HG03432 (cell line): ENCODE results near the gene HPSE2.
"Not testable (repeated sequence)": the region's sequence is repeated elsewhere in the genome, so short reads cannot be mapped to it uniquely, and the experiment has no call there.

Source experiments
- ATAC-seq: cut with Tn5 transposase; IDR thresholded peaks from one replicate; pipeline ENCODE4 v1.9.1; 2021; ENCODE audit warnings: mild to moderate bottlenecking, moderate library complexity; ENCODE audit not compliant: unreplicated experiment

Gene HPSE2

GRCh38 chr10:99170116-99170675 lies 65.5 kb downstream of the HPSE2 start:
- ATAC-seq: no peak

GRCh38 chr10:99161165-99161564 lies 74.5 kb downstream of the HPSE2 start:
- ATAC-seq: no peak

GRCh38 chr10:99143651-99144050 lies 92.0 kb downstream of the HPSE2 start:
- no peak for ATAC-seq

- no peak for ATAC-seq
Measured at GRCh38 chr10:99143011-99143410, 92.6 kb downstream of the HPSE2 start.

- ATAC-seq: not testable (repeated sequence)
Measured at GRCh38 chr10:99132897-99133296, 102.8 kb downstream of the HPSE2 start.

- ATAC-seq: no peak
Measured at GRCh38 chr10:99125879-99126278, 109.8 kb downstream of the HPSE2 start.

- ATAC-seq: no peak
Measured at GRCh38 chr10:99124376-99124775, 111.3 kb downstream of the HPSE2 start.

DNA sequence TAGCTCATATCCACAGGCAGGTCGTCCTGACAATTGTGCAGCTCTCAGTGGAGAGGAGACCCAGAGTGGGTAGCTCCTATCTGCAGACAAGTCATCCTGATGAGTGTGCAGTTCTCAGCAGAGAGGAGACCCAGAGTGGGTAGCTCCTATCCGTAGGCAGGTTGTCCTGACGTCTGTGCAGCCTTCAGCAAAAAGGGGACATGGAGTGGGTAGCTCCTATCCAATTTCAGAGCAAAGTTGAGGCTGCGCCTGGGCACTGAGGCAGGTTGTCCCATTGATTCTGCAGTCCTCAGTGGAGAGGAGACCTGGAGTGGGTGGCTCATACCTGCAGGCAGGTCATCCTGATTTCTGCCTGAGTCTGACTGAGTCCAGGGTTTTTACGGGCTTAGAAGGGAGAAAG lies 111.8 kb downstream of the HPSE2 start:
- no peak for ATAC-seq

- ATAC-seq: no peak
Measured at GRCh38 chr10:99123336-99123735, 112.3 kb downstream of the HPSE2 start.

GRCh38 chr10:99119258-99119748 lies 116.3 kb downstream of the HPSE2 start:
- ATAC-seq: no peak

DNA sequence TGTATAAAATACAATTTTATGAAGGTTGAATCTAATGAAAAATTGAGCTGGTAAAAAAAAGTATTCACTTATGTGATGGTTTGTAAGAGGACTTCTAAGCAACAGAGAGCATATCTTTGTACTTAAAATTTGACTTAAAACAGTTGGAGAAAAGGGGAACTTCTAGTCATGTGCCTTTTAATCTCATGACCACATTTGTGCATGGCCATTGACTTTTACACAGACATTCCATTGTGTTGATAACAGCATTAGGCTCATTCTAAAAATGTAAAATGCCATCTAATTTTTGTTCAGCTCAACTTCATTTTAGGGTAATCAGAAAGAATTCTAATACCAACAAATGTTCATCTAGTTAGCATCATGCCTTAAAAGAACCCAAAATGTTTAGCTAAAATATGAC lies 119.9 kb downstream of the HPSE2 start:
- ATAC-seq: no peak

DNA sequence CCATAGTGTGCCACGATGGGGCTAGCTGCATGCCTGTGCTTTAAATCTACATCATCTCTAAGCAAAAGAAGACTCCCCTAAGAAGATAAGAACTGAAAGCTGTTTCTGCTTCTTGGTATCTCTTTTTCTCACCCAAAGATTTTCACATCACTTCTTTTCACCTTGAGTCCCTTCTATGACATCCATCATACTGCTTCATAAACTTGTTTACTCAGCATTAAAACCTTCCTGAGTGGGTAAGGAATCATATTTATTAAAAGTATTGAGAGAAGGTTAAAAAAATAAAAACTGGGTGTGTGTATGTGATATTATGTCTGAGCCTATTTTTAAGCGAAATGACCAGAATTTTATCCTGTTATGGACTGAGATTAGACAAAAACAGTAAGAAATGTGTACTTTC lies 150.3 kb downstream of the HPSE2 start:
- ATAC-seq: no peak

GRCh38 chr10:99084161-99084560 lies 151.5 kb downstream of the HPSE2 start:
- no peak for ATAC-seq

DNA sequence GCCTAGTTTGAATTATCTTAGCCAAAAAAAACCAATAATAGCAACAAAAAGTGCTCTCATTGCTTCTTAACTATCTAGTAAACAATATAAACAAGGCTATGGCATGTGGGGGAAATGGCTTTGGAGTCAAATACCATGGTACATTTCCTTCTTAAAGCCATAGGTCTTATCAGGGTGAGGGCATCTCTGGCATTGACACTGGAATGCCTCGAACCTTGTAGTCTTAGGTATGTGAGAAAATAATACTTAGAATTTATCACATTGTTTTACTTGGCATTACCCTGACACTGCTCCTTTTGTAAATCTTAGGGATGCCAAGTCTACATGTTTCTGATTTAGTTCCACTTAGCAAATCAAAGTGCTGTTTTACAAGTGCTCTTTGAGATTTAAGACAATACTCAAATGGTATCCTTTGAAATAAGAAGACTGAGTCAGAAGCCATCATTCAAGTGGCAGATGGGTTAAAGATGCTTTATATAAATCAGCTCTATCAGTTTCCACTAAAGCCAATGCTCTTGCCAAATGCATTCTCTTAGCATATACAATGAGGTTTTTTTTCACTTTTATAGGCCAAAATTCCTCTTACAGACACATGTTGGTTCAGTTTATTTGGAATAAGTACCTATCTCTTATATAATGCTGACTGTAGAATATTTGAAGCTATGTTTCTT lies 155.2 kb downstream of the HPSE2 start:
- no peak for ATAC-seq

GRCh38 chr10:99062591-99062990 lies 173.1 kb downstream of the HPSE2 start:
- no peak for ATAC-seq

GRCh38 chr10:99058762-99059161 lies 176.9 kb downstream of the HPSE2 start:
- ATAC-seq: no peak

DNA sequence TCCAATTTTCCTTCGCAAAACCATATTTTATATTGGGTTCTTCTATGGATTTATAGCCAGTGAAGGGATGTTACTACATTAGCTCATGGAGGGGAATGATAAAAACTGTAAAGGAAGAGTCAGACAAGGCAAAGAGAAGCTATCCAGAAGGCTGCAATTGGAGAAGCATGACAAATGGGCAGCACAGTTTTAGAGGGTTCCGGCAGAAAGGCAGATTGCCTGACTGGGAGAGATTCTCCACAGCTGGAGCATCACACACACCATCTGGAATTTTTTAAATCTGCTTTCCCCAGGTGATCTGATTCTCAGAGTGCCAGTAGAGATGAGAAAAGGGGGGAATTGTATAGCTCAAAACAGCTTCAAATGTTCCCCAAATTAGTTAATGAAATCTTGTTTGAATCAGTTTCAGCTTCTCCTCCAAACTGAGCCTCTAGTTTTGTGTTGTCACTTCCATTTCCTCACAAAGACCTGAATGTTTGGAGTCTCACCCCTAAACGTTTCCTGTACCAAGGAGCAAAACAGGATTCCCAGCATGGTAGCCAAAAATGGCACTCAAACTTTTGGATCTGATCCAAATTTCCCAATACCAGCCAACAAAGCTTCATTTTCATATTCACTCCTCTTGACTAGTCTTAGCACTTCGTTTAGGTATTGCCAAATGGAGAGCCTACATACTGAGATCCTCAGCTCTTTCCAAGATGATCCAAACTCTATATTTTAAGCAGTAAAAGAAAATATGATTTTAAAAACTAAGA lies 177.5 kb downstream of the HPSE2 start:
- no peak for ATAC-seq

DNA sequence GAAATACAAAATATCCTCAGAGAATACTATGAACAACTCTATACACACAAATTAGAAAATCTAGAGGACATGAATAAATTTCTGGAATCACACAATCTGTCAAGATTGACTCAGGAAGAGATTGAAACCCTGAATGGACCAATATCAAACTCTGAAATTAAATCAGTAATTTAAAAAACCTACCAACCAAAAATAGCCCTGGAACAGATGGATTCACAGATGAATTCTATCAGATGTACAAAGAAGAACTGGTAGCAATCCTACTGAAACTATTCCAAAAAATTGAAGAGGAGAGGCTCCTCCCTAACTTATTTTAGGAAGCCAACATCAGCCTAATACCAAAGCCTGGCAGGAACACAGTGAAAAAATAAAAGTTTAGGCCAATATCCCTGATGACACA lies 190.0 kb downstream of the HPSE2 start:
- ATAC-seq: no peak

DNA sequence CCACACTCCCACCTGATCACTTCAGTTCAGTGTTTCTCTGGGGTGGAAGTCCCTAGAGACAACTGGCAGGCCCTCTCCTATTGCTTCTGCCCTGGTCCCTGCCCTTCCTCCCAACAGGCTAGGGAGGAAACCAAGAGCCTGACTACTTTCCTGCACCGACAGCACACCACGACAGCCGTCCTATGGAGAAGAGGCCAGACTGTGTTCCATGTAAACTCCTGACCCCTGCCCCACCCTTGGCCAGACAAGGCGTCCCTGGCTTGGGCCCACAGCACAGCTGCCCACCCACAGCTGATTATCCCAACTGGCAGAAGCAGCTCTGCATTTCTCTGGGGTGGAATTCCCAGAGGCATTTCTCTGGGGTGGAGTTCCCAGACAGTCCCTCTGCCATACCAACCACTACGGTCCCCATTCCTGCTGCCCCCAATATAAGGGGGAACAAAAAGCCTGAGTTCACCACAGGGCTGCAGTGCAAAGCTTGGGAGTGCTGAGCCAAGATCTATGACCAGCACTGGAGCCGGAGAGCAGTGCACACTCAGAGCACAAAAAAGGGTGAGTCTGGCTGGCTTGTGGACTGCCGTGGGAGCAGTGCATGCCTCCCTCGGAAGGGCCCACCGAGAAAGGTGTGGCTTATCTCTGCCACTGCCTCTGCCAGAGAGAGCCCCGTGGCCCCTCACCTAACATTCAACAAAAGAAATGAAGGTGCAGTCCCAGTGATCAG lies 193.4 kb downstream of the HPSE2 start:
- ATAC-seq: no peak

DNA sequence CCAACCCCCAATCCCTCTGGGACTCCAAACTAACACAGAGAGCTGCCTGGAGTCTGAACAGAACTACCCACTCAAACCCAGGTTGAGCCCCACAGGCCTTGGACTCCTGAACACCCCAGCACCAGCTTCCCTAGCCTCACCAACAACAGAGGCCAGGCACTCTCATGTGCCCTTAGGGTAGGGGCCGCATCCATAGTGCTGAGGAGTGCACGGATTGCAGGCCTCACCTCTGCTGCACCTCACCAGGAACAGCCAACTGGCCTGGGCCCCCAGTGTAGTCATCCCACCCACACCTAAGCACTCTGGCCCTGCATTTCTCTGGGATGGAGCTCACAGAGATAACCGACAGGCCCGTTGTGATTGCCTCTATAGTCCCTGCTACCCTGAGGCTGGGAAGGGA lies 194.2 kb downstream of the HPSE2 start:
- no peak for ATAC-seq

DNA sequence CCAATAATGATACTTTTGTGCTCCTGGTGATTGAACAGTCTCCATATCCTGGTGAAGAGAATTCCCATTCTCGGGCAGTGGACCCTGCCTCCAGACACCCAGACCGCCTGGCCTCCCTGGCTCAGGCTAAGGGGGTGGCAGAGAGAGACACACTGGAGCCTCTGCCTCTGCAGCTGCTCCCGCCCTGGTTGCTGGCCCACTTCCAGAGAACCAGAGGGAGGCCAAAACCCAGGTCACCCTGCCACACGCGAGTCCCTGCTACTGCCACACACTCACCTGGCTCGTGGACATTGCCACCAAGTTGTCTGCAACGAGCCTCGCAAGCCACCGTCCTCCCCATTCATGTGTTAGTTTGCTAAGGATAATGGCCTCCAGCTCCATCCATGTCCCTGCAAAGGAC lies 221.8 kb downstream of the HPSE2 start:
- ATAC-seq: no peak
